Cardiac fibroblast (primary cell): ENCODE results near the gene PSME3IP1.

Experiments
- DNase-seq, 2 donors: peaks; one replicate each; pipeline versions ENCODE4 v3.0.0 to v3.0.0-alpha.2; 2010; ENCODE audit warnings: low read depth in 2 of 2
- H3K4me3 ChIP-seq, 2 donors: replicated peaks in 1 of 2; 1 replicate in 1 of 2; 2 replicates in 1 of 2; pipeline ENCODE4 v1.5.1; 2011; ENCODE audit warnings: low read depth in 2 of 2, low read length in 2 of 2, mild to moderate bottlenecking in 2 of 2, moderate library complexity in 1 of 2
- CTCF ChIP-seq: IDR thresholded peaks from one replicate; pipeline ENCODE4 v1.5.1; 2011; ENCODE audit warnings: low read depth, mild to moderate bottlenecking, low read length, inconsistent platforms

The PSME3IP1 gene

GRCh38 chr16:57226701-57227621 lies 41.1 kb upstream of the PSME3IP1 start:
- no peak overlapping the region for H3K4me3 ChIP-seq
- TF ChIP-seq CTCF = no peak
- DNase-seq = no peak

- no peak for TF ChIP-seq CTCF
- DNase-seq = no peak
- no peak overlapping the region for H3K4me3 ChIP-seq
Measured at GRCh38 chr16:57225978-57226377, 40.1 kb upstream of the PSME3IP1 start.

- DNase-seq = no peak
- no peak overlapping the region for H3K4me3 ChIP-seq
- TF ChIP-seq CTCF = no peak
Measured at GRCh38 chr16:57224651-57225335, 39.0 kb upstream of the PSME3IP1 start.

GRCh38 chr16:57223057-57223456 lies 37.2 kb upstream of the PSME3IP1 start:
- TF ChIP-seq CTCF = no peak
- DNase-seq = no peak
- no peak overlapping the region for H3K4me3 ChIP-seq

- no peak for DNase-seq
- no peak for TF ChIP-seq CTCF
- H3K4me3 ChIP-seq = no peak overlapping the region
Measured at GRCh38 chr16:57216968-57217367, 31.1 kb upstream of the PSME3IP1 start.

GRCh38 chr16:57213462-57213861 lies 27.6 kb upstream of the PSME3IP1 start:
- DNase-seq = no peak
- TF ChIP-seq CTCF = no peak
- H3K4me3 ChIP-seq = no peak overlapping the region
